HCT116 (cell line): ENCODE measurements around the gene CFHR5. TPM values are rescaled to one million over a fixed set of nuclear protein-coding genes. Genes with fewer than 3 reads are reported as not detected.

Experiments
- ATAC-seq: fragments of 200-7000 bp; cut with Tn5 transposase; 2 replicates; pipeline ENCODE4 v1.9.1; 2020; ENCODE audit warnings: mild to moderate bottlenecking, moderate library complexity
- BruUV-seq: library from RNA; stranded (reverse); fragments of 400-500 nt; replicated peaks from 2 replicates; lab custom pipeline; 2021; lab: Mats Ljungman, UMichigan
- CTCF ChIA-PET: fragments of 300-600 bp; sonication (Branson Sonifier 250); formaldehyde crosslinking; loops from one replicate; lab custom pipeline; 2021; ENCODE audit warnings: antibody characterized with exemption; lab: Charles Lee
- POLR2A ChIA-PET: fragments of 300-600, 350-600 bp; sonication (Branson Sonifier 250); formaldehyde crosslinking; loops from one replicate; lab custom pipeline; 2021; ENCODE audit warnings: antibody characterized with exemption; lab: Charles Lee
- RAD21 ChIA-PET, 2 experiments: fragments of 300-600 bp; sonication (Branson Sonifier 250); formaldehyde crosslinking; loops; one replicate each; lab custom pipeline; 2023; ENCODE audit warnings: low total read pairs in 2 of 2; ENCODE audit not compliant: uncharacterized antibody in 2 of 2, unreplicated experiment in 2 of 2, low non-redundant PET in 1 of 2; lab: Charles Lee
- DNase-seq: peaks from one replicate; pipeline ENCODE4 v3.0.0-alpha.2; 2010; ENCODE audit warnings: low read depth, low spot score
- H2AFZ ChIP-seq: fragments of 200-600 bp; shearing (Covaris generic), sonication (generic); 2 replicates; pipeline ENCODE4 v1.6.1; 2017; ENCODE audit warnings: low read depth, mixed run types, mixed read lengths, antibody characterized with exemption, low read length; ENCODE audit not compliant: poor library complexity, severe bottlenecking
- H3K27ac ChIP-seq: 2 replicates; pipeline ENCODE4 v1.5.1; 2012; ENCODE audit warnings: low read depth, low read length
- H3K27me3 ChIP-seq: fragments of 200-600 bp; sonication (generic); 2 replicates; pipeline ENCODE4 v1.6.1; 2016; ENCODE audit warnings: mixed run types, low read length, mixed read lengths; ENCODE audit not compliant: insufficient read depth
- H3K36me3 ChIP-seq, 2 experiments: fragments of 200-500 bp in 1 of 2; fragments of 200-600 bp in 1 of 2; sonication (Bioruptor generic) in 1 of 2; sonication (generic) in 1 of 2; 2 replicates each; pipeline versions ENCODE4 v1.5.1 to v1.6.1; 2014 to 2016; ENCODE audit warnings: low read length in 2 of 2, inconsistent platforms in 1 of 2, mixed read lengths in 1 of 2, mixed run types in 1 of 2; ENCODE audit not compliant: insufficient read depth in 2 of 2, control insufficient read depth in 1 of 2
- H3K4me1 ChIP-seq, 2 experiments: fragments of 200-600 bp in 1 of 2; sonication (generic) in 1 of 2; 2 replicates each; pipeline versions ENCODE4 v1.5.1 to v1.6.1; 2012 to 2017; ENCODE audit warnings: low read length in 2 of 2, inconsistent platforms in 1 of 2, mild to moderate bottlenecking in 1 of 2, mixed read lengths in 1 of 2, mixed run types in 1 of 2, moderate library complexity in 1 of 2; ENCODE audit not compliant: insufficient read depth in 2 of 2, control insufficient read depth in 1 of 2
- H3K4me2 ChIP-seq: fragments of 200-600 bp; sonication (generic); 2 replicates; pipeline ENCODE4 v1.6.1; 2017; ENCODE audit warnings: mixed run types, low read length, mixed read lengths
- H3K4me3 ChIP-seq, 2 experiments: fragments of 200-600 bp in 1 of 2; sonication (generic) in 1 of 2; replicated peaks in 1 of 2; 2 replicates each; pipeline ENCODE4 v1.5.1; 2011 to 2016; ENCODE audit warnings: low read length in 2 of 2, control low read depth in 1 of 2, low read depth in 1 of 2, mild to moderate bottlenecking in 1 of 2, mixed read lengths in 1 of 2, mixed run types in 1 of 2
- H3K79me2 ChIP-seq: fragments of 200-600 bp; sonication (generic); 2 replicates; pipeline ENCODE4 v1.6.1; 2017; ENCODE audit warnings: mild to moderate bottlenecking, mixed run types, low read length, moderate library complexity, mixed read lengths; ENCODE audit not compliant: insufficient read depth
- H3K9ac ChIP-seq: fragments of 200-600 bp; sonication (generic); 2 replicates; pipeline ENCODE4 v1.6.1; 2016; ENCODE audit warnings: low read length, mixed read lengths
- H3K9me2 ChIP-seq: fragments of 200-600 bp; sonication (generic), shearing (Covaris generic); 2 replicates; pipeline ENCODE4 v1.6.1; 2017; ENCODE audit warnings: mixed run types, mild to moderate bottlenecking, moderate library complexity; ENCODE audit not compliant: insufficient read depth
- H3K9me3 ChIP-seq, 2 experiments: fragments of 200-500 bp in 1 of 2; fragments of 200-600 bp in 1 of 2; sonication (Bioruptor generic) in 1 of 2; sonication (generic) in 1 of 2; 2 replicates each; pipeline ENCODE4 v1.6.1; 2014 to 2017; ENCODE audit warnings: low read length in 2 of 2, mixed read lengths in 2 of 2, inconsistent platforms in 1 of 2, low read depth in 1 of 2, mild to moderate bottlenecking in 1 of 2, mixed run types in 1 of 2, moderate library complexity in 1 of 2; ENCODE audit not compliant: control insufficient read depth in 1 of 2, insufficient read depth in 1 of 2
- H4K20me1 ChIP-seq: fragments of 200-600 bp; sonication (generic), shearing (Covaris generic); 2 replicates; pipeline ENCODE4 v1.6.1; 2017; ENCODE audit warnings: mixed run types, mild to moderate bottlenecking, moderate library complexity; ENCODE audit not compliant: insufficient read depth
- CBX3 ChIP-seq: IDR thresholded peaks from 2 replicates; pipeline ENCODE4 v1.6.1; 2012; ENCODE audit warnings: low read depth
- CEBPB ChIP-seq: IDR thresholded peaks from 2 replicates; pipeline ENCODE4 v1.6.1; 2012; ENCODE audit warnings: low read depth
- ELF1 ChIP-seq: IDR thresholded peaks from 2 replicates; pipeline ENCODE4 v1.6.1; 2012; ENCODE audit warnings: low read depth, borderline replicate concordance
- EZH2 ChIP-seq: fragments of 200-600 bp; sonication (generic); IDR thresholded peaks from 2 replicates; pipeline ENCODE4 v1.6.1; 2017; ENCODE audit warnings: antibody characterized with exemption, mixed run types
- EZH2phosphoT487 ChIP-seq: fragments of 200-600 bp; IDR thresholded peaks from 2 replicates; pipeline ENCODE4 v1.6.1; 2018; ENCODE audit warnings: antibody characterized with exemption, borderline replicate concordance
- FOSL1 ChIP-seq: IDR thresholded peaks from 2 replicates; pipeline ENCODE4 v1.6.1; 2012; ENCODE audit warnings: low read depth
- JUND ChIP-seq: IDR thresholded peaks from 2 replicates; pipeline ENCODE4 v1.6.1; 2012
- POLR2A ChIP-seq: IDR thresholded peaks from 2 replicates; pipeline ENCODE4 v1.7.0; 2011; ENCODE audit warnings: borderline replicate concordance; ENCODE audit not compliant: insufficient read depth, insufficient read length; ENCODE audit errors: extremely low read depth
- POLR2AphosphoS5 ChIP-seq: IDR thresholded peaks from 2 replicates; pipeline ENCODE4 v1.6.1; 2011; ENCODE audit warnings: mild to moderate bottlenecking, low read depth, low read length, moderate library complexity
- RAD21 ChIP-seq: IDR thresholded peaks from 2 replicates; pipeline ENCODE4 v1.6.1; 2012; ENCODE audit warnings: low read depth, mild to moderate bottlenecking
- REST ChIP-seq: IDR thresholded peaks from 2 replicates; pipeline ENCODE4 v1.6.1; 2012; ENCODE audit warnings: low read depth
- SIN3A ChIP-seq: IDR thresholded peaks from 2 replicates; pipeline ENCODE4 v1.6.1; 2012; ENCODE audit warnings: low read depth
- SP1 ChIP-seq: IDR thresholded peaks from 2 replicates; pipeline ENCODE4 v1.6.1; 2012; ENCODE audit warnings: low read depth
- SRF ChIP-seq: IDR thresholded peaks from 2 replicates; pipeline ENCODE4 v1.6.1; 2012; ENCODE audit warnings: low read depth
- YY1 ChIP-seq: IDR thresholded peaks from 2 replicates; pipeline ENCODE4 v1.6.1; 2011; ENCODE audit warnings: low read length, low read depth, moderate library complexity, mild to moderate bottlenecking; ENCODE audit not compliant: insufficient replicate concordance; ENCODE audit errors: extremely low read depth
- ZFX ChIP-seq: fragments of 450-650 bp; IDR thresholded peaks from 2 replicates; pipeline ENCODE4 v1.6.1; 2017
- ZNF274 ChIP-seq: fragments of 200-500 bp; sonication (Bioruptor generic); IDR thresholded peaks from 2 replicates; pipeline ENCODE4 v1.6.1; 2014; ENCODE audit warnings: mild to moderate bottlenecking, low read depth, low read length, inconsistent platforms
- intact Hi-C: fragments of 100-400 bp; cut with micrococcal nuclease; formaldehyde crosslinking; loops from 2 replicates; pipeline ENCODE4 v1.10.0; 2022
- total RNA-seq: library from RNA; stranded (reverse); gene quantifications from one replicate; pipeline ENCODE4 v1.2.1, GENCODE V29; 2021; ENCODE audit not compliant: unreplicated experiment
- TF ChIP-seq, protein P1 (sequence below): IDR thresholded peaks from 2 replicates; pipeline ENCODE4 v1.6.1; 2012
- TF ChIP-seq, protein P2 (sequence below): IDR thresholded peaks from 2 replicates; pipeline ENCODE4 v1.6.1; 2011; ENCODE audit warnings: mild to moderate bottlenecking, low read length, moderate library complexity; ENCODE audit not compliant: insufficient replicate concordance; ENCODE audit errors: extremely low read depth

CFHR5 gene
- total RNA-seq, 1 experiment from 2014 or later = not detected

DNA sequence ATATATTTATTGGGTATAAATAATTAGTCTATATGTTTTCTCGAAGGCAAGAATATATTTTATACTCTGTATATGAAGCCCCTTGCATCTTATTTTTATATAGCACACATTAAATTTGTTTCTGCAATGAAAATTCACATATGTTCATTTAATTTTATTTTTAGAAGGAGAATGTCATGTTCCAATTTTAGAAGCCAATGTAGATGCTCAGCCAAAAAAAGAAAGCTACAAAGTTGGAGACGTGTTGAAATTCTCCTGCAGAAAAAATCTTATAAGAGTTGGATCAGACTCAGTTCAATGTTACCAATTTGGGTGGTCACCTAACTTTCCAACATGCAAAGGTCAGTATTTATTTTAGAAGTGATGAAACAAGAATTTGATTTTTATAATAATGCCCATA lies 16.6 kb downstream of the CFHR5 start:
- Histone ChIP-seq H3K36me3 (no peaks in the 10 kb centered on the region), H3K9me3 (no peaks in the 10 kb centered on the region), H3K4me1 (peaks cover 5 to 7% of the 10 kb centered on the region in 2 experiments; a peak in 2 of 4 replicates), H4K20me1 (no peaks in the 10 kb centered on the region), H3K27me3 (no peaks in the 10 kb centered on the region), H3K9ac (no peak overlapping the region), H3K9me2 (no peaks in the 10 kb centered on the region), H3K4me3 (no peak overlapping the region), H3K27ac (no peak overlapping the region), H3K79me2 (no peaks in the 10 kb centered on the region), H2AFZ (no peak overlapping the region), H3K4me2 (no peak overlapping the region)
- POLR2A ChIA-PET = no interaction called here
- no peak for ATAC-seq
- RAD21 ChIA-PET = no interaction called here
- intact Hi-C loops = no loop called here
- BruUV-seq = no TSS peak
- CTCF ChIA-PET = no interaction called here
- DNase-seq = no peak
- TF ChIP-seq, protein P1, sequence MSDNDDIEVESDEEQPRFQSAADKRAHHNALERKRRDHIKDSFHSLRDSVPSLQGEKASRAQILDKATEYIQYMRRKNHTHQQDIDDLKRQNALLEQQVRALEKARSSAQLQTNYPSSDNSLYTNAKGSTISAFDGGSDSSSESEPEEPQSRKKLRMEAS = no peak
- TF ChIP-seq SRF (no peak), ZNF274 (no peak), JUND (no peak), SIN3A (no peak), POLR2A (no peak), ELF1 (no peak), CBX3 (no peak), POLR2AphosphoS5 (no peak), CEBPB (no peak), EZH2phosphoT487 (no peak), ZFX (no peak), YY1 (no peak), SP1 (no peak), REST (no peak), EZH2 (no peak), FOSL1 (no peak), RAD21 (no peak)
- TF ChIP-seq, protein P2, sequence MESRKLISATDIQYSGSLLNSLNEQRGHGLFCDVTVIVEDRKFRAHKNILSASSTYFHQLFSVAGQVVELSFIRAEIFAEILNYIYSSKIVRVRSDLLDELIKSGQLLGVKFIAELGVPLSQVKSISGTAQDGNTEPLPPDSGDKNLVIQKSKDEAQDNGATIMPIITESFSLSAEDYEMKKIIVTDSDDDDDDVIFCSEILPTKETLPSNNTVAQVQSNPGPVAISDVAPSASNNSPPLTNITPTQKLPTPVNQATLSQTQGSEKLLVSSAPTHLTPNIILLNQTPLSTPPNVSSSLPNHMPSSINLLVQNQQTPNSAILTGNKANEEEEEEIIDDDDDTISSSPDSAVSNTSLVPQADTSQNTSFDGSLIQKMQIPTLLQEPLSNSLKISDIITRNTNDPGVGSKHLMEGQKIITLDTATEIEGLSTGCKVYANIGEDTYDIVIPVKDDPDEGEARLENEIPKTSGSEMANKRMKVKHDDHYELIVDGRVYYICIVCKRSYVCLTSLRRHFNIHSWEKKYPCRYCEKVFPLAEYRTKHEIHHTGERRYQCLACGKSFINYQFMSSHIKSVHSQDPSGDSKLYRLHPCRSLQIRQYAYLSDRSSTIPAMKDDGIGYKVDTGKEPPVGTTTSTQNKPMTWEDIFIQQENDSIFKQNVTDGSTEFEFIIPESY = no peak
